Measurements from ENCODE around the gene C12orf76.

The C12orf76 gene

DNA sequence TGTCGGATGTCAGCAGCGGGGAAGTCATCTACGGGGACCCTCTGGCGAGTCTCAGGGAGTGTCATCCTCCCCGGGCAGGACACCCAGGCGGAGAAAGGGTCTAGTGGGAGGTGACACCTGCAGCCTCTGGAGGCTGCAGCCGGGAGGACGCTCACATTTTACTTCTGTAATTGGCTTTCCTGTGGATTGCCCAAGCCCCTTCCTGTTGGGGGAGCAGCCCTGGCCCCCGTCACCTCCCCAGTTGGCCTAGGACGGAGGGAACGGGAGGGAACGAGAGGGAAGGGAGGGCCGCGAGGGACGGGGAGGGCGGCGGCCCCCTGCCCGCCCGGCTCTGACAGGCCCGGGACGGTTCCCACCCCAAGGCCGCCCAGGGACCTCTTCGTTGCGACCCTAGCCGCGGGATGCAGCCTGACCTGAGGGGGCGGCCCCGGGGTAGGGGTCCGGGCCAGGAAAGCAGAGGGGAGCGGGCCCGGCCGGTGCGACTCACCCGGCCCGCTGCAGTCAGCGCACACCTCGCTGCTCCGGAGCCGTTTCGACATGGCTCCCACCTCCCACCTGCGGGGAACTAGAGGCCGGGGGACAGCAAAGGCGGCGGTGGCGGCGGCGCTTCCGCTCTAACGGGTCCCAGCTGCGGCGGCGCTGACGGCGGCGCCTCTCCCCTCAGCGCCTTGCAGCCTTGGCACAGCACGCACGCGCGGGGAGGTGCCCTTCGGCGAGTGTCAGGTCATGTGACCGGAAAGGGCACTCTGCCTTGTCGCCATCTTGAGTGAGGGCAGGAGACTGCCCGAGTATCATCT lies 52.4 kb downstream of the C12orf76 start, which contains the start of gene GIT2 (continued):
- TF ChIP-seq, protein P1, sequence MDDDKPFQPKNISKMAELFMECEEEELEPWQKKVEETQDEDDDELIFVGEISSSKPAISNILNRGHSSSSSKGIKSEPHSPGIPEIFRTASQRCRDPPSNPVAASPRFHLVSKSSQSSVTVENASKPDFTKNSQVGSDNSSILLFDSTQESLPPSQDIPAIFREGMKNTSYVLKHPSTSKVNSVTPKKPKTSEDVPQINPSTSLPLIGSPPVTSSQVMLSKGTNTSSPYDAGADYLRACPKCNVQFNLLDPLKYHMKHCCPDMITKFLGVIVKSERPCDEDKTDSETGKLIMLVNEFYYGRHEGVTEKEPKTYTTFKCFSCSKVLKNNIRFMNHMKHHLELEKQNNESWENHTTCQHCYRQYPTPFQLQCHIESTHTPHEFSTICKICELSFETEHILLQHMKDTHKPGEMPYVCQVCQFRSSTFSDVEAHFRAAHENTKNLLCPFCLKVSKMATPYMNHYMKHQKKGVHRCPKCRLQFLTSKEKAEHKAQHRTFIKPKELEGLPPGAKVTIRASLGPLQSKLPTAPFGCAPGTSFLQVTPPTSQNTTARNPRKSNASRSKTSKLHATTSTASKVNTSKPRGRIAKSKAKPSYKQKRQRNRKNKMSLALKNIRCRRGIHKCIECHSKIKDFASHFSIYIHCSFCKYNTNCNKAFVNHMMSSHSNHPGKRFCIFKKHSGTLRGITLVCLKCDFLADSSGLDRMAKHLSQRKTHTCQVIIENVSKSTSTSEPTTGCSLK (tag by site-specific recombination; IDR thresholded peaks at IDR 0.05), result no peak
- TF ChIP-seq, protein P2, sequence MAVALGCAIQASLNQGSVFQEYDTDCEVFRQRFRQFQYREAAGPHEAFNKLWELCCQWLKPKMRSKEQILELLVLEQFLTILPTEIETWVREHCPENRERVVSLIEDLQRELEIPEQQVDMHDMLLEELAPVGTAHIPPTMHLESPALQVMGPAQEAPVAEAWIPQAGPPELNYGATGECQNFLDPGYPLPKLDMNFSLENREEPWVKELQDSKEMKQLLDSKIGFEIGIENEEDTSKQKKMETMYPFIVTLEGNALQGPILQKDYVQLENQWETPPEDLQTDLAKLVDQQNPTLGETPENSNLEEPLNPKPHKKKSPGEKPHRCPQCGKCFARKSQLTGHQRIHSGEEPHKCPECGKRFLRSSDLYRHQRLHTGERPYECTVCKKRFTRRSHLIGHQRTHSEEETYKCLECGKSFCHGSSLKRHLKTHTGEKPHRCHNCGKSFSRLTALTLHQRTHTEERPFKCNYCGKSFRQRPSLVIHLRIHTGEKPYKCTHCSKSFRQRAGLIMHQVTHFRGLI (tag by site-specific recombination; IDR thresholded peaks at IDR 0.05), result no peak
- TF ChIP-seq SP2 (tag by site-specific recombination; IDR thresholded peaks at IDR 0.05) (peak; percentile 50), ZNF768 (tag by site-specific recombination; IDR thresholded peaks at IDR 0.05) (no peak), ZNF548 (tag by site-specific recombination; IDR thresholded peaks at IDR 0.05) (no peak), ZBTB17 (tag by site-specific recombination; IDR thresholded peaks at IDR 0.05) (peak; percentile 61), ZNF174 (tag by site-specific recombination; IDR thresholded peaks at IDR 0.05) (no peak), ZNF426 (tag by site-specific recombination; IDR thresholded peaks at IDR 0.05) (no peak), ZNF571 (tag by site-specific recombination; IDR thresholded peaks at IDR 0.05) (no peak), ZNF585B (tag by site-specific recombination; IDR thresholded peaks at IDR 0.05) (no peak), YY2 (tag by site-specific recombination; IDR thresholded peaks at IDR 0.05) (0 out of 2 replicates have a peak, but pooled peaks have one; percentile 21), ZFP69B (tag by site-specific recombination; IDR thresholded peaks at IDR 0.05) (0 out of 2 replicates have a peak, but pooled peaks have one; percentile 19), ZNF239 (tag by site-specific recombination; IDR thresholded peaks at IDR 0.05) (no peak), AEBP2 (tag by site-specific recombination; IDR thresholded peaks at IDR 0.05; ENCODE audit: borderline replicate concordance) (no peak), ZNF302 (tag by site-specific recombination; IDR thresholded peaks at IDR 0.05; ENCODE audit: low read depth) (no peak), ZNF169 (tag by site-specific recombination; IDR thresholded peaks at IDR 0.05) (no peak)
- TF ChIP-seq, protein P3, sequence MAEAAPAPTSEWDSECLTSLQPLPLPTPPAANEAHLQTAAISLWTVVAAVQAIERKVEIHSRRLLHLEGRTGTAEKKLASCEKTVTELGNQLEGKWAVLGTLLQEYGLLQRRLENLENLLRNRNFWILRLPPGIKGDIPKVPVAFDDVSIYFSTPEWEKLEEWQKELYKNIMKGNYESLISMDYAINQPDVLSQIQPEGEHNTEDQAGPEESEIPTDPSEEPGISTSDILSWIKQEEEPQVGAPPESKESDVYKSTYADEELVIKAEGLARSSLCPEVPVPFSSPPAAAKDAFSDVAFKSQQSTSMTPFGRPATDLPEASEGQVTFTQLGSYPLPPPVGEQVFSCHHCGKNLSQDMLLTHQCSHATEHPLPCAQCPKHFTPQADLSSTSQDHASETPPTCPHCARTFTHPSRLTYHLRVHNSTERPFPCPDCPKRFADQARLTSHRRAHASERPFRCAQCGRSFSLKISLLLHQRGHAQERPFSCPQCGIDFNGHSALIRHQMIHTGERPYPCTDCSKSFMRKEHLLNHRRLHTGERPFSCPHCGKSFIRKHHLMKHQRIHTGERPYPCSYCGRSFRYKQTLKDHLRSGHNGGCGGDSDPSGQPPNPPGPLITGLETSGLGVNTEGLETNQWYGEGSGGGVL (tag by site-specific recombination; IDR thresholded peaks at IDR 0.05), result peak; percentile 80
- TF ChIP-seq, protein P4, sequence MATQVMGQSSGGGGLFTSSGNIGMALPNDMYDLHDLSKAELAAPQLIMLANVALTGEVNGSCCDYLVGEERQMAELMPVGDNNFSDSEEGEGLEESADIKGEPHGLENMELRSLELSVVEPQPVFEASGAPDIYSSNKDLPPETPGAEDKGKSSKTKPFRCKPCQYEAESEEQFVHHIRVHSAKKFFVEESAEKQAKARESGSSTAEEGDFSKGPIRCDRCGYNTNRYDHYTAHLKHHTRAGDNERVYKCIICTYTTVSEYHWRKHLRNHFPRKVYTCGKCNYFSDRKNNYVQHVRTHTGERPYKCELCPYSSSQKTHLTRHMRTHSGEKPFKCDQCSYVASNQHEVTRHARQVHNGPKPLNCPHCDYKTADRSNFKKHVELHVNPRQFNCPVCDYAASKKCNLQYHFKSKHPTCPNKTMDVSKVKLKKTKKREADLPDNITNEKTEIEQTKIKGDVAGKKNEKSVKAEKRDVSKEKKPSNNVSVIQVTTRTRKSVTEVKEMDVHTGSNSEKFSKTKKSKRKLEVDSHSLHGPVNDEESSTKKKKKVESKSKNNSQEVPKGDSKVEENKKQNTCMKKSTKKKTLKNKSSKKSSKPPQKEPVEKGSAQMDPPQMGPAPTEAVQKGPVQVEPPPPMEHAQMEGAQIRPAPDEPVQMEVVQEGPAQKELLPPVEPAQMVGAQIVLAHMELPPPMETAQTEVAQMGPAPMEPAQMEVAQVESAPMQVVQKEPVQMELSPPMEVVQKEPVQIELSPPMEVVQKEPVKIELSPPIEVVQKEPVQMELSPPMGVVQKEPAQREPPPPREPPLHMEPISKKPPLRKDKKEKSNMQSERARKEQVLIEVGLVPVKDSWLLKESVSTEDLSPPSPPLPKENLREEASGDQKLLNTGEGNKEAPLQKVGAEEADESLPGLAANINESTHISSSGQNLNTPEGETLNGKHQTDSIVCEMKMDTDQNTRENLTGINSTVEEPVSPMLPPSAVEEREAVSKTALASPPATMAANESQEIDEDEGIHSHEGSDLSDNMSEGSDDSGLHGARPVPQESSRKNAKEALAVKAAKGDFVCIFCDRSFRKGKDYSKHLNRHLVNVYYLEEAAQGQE (tag by site-specific recombination; IDR thresholded peaks at IDR 0.05), result peak; percentile 57
- TF ChIP-seq, protein P5, sequence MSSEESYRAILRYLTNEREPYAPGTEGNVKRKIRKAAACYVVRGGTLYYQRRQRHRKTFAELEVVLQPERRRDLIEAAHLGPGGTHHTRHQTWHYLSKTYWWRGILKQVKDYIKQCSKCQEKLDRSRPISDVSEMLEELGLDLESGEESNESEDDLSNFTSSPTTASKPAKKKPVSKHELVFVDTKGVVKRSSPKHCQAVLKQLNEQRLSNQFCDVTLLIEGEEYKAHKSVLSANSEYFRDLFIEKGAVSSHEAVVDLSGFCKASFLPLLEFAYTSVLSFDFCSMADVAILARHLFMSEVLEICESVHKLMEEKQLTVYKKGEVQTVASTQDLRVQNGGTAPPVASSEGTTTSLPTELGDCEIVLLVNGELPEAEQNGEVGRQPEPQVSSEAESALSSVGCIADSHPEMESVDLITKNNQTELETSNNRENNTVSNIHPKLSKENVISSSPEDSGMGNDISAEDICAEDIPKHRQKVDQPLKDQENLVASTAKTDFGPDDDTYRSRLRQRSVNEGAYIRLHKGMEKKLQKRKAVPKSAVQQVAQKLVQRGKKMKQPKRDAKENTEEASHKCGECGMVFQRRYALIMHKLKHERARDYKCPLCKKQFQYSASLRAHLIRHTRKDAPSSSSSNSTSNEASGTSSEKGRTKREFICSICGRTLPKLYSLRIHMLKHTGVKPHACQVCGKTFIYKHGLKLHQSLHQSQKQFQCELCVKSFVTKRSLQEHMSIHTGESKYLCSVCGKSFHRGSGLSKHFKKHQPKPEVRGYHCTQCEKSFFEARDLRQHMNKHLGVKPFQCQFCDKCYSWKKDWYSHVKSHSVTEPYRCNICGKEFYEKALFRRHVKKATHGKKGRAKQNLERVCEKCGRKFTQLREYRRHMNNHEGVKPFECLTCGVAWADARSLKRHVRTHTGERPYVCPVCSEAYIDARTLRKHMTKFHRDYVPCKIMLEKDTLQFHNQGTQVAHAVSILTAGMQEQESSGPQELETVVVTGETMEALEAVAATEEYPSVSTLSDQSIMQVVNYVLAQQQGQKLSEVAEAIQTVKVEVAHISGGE (tag by site-specific recombination; conservative IDR thresholded peaks at IDR 0.05; ENCODE audit: low read depth), result peak; percentile 98
- TF ChIP-seq, protein P6, sequence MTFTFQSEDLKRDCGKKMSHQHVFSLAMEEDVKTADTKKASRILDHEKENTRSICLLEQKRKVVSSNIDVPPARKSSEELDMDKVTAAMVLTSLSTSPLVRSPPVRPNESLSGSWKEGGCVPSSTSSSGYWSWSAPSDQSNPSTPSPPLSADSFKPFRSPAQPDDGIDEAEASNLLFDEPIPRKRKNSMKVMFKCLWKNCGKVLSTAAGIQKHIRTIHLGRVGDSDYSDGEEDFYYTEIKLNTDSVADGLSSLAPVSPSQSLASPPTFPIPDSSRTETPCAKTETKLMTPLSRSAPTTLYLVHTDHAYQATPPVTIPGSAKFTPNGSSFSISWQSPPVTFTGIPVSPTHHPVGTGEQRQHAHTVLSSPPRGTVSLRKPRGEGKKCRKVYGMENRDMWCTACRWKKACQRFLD (tag by site-specific recombination; IDR thresholded peaks at IDR 0.05), result no peak
